GM18499 (cell line): ENCODE data around the gene CEP85.

Experiments
- ATAC-seq: cut with Tn5 transposase; IDR thresholded peaks from one replicate; pipeline ENCODE4 v1.9.1; 2021; ENCODE audit warnings: moderate number of reproducible peaks; ENCODE audit not compliant: insufficient read depth, unreplicated experiment

Gene CEP85, protein sequence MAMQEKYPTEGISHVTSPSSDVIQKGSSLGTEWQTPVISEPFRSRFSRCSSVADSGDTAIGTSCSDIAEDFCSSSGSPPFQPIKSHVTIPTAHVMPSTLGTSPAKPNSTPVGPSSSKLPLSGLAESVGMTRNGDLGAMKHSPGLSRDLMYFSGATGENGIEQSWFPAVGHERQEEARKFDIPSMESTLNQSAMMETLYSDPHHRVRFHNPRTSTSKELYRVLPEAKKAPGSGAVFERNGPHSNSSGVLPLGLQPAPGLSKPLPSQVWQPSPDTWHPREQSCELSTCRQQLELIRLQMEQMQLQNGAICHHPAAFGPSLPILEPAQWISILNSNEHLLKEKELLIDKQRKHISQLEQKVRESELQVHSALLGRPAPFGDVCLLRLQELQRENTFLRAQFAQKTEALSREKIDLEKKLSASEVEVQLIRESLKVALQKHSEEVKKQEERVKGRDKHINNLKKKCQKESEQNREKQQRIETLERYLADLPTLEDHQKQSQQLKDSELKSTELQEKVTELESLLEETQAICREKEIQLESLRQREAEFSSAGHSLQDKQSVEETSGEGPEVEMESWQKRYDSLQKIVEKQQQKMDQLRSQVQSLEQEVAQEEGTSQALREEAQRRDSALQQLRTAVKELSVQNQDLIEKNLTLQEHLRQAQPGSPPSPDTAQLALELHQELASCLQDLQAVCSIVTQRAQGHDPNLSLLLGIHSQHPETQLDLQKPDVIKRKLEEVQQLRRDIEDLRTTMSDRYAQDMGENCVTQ

DNA sequence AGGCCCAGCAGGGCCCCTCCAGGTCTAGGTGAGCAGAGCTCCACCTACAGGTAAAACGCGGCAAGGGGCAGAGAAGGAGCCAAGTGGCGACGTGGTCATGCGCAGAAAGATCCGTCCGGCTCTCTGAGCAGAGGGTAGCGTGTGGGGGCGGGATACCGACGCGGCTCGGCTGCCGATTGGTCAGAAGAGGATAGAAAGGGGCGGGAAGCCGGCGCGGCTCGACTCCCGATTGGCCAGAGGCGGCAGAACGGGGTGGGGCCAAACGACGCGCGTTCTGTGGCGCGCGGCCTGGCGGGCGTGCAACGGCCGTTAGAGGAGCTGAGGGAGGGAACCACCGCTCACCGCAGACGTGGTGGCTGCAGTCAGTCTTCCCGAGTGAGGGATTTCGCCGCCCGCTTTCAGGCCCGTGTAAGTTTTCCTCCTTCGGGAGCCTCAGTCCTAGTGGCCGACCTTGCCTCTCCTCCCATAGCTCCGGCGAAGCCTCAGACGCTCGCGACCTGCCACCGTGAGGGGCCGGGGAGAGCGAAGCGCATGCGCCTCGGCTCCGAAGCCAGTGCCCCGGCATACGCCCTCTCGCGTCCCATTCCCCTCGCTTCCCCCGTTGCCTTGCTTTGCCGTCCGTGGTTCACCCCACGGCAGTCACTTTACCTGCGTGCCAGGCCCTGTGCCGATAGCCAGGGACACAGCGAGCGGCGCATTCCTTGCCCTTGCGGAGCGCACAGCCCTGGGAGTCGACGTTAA, at the start of gene CEP85:
Gene CEP85, plus strand, starts transcription at position 298 of the 741 bp plus-strand sequence. CDS start 5,584 bp downstream, outside the sequence.
- ATAC-seq = peak; percentile 87

DNA sequence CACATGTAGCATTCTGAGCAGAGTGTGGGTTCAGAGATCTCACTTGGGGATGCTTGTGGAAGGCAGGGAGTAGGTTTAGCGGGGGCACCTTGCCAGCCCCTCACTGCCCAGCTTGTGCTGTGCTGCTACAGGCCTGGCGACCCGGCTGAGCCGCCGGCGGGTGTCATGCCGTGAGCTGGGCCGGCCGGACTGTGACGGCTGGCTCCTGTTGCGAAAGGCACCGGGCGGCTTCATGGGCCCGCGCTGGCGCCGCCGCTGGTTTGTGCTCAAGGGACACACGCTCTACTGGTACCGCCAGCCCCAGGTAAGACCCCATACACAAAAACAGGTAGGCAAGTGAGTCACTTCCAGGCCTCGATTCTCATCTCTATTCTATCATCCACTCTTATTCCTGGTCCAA, 49.1 kb upstream of the CEP85 start:
- ATAC-seq = no peak

DNA sequence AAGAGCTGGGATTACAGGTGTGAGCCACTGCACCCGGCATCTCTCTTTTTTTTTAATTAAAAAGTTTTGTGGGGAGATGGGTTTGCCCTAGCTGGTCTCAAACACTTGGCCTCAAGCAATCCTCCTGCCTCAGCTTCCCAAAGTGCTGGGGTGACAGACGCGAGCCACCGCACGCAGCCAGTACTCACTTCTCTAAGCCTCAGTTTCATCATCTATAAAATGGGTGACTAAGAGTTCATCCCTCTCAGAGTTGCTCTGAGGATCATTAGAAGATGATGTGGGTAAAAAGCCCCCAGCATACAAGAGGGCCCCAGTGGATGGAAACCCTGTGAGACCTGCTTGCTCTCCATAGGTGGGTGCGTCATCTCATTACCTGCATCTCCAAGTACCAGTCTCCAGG, 46.1 kb upstream of the CEP85 start:
- no peak for ATAC-seq

DNA sequence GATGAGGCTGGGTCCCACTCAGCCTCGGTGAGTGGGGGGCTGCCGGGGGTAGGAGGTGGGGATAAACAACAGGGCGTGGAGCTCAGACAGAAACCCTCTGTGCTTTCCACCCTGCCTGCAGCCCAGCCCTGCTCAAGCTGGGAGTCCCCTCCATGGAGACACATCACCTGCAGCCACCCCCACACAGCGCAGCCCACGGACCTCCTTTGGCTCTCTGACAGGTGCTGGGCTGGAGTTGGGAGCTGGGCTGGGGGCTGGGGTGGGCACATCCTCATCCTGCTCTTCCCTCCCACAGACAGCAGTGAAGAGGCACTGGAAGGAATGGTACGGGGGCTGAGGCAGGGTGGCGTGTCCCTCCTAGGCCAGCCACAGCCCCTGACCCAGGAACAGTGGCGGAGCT, 45.5 kb upstream of the CEP85 start:
- no peak for ATAC-seq

DNA sequence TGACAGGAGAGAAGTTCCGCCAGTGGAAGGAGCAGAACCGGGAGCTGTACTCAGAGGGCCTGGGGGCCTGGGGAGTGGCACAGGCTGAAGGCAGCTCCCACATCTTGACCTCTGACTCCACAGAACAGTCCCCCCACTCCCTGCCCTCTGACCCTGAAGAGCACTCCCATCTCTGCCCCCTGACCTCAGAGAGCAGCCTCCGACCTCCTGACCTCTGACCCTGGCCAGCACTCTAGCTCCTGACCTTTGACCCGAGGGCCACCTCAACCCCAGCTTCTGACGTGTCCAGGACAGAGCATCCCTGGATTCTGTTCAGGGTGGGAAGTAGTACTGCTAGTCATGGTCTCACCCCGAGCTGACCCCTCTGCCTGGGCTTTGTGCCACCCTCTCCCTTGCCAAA, 44.7 kb upstream of the CEP85 start:
- no peak for ATAC-seq

DNA sequence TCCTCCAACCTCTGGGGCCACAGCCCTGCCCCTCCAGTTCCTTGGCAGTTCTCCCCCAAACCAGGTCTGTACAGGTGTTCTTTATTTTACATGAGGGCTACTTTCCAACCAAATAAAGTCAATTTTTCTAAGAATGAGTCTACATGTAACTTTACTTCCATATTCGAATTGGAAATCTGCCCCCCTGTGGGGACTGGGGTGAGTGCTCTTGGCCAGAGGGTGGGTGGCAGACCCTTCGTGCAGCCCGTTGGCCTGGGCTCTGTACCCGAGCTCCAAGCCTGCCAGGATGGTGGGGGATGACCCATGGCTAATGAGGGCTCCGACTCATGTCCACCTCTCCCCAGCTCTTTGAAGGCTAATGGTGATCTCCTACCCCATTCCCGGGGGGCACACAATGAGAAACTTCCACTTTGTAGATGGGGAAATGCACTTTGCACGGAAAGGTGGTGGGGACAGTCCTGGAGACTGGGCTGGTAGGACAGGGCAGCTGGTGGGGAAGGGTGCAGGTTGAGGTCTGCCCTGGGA, 44.2 kb upstream of the CEP85 start:
- no peak for ATAC-seq

DNA sequence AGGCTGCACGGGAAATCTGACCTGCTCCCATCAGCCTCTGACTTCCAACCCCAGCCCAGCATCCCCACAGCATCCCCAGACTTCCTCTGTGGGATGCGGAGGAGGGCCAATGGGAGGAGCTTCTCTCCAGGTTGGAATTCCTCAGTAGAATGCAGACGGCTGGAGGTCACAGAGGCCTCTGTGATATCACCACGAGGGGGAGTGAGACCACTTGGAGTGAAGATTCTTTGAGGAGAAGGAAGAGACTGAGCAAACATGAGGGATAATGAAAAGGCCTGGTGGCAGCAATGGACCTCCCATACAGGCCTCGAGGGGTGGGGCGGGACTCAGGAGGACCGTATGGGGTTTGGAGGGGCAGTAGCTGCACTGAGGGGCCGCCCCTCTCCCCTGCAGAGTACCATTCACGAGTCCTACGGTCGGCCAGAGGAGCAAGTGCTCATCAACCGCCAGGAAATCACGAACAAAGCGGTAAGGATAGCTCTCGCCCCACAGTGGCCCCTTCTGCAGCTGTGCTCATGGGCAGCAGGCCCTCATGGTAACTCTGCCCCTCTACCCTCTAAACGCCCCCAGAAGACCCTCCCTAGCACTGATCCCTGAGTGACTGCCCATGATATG, 43.5 kb upstream of the CEP85 start, which contains the start of gene CATSPER4:
Gene CATSPER4, plus strand, starts transcription at position 230 of the 615 bp plus-strand sequence. Its CDS starts 26 bp downstream, at position 256.
- ATAC-seq = no peak

DNA sequence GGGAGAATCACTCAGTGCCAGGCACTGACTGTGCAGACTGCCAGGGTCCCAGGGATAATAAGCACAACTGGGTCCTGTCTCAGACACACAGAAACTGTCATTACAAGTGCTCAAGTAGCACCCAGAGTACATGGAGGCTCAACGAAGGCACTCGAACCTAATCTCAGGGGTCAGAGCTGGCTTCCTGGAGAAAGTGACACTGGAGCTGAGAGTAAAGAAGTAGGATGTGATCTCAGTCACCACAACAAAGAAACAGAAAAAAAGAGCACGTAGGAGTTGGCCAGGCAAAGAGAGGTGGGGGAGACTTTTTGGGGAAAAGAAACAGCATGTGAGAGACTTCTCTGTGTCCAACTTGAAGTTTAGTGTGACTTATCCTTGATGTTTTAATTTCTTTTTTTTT, 42.3 kb upstream of the CEP85 start:
- no peak for ATAC-seq

DNA sequence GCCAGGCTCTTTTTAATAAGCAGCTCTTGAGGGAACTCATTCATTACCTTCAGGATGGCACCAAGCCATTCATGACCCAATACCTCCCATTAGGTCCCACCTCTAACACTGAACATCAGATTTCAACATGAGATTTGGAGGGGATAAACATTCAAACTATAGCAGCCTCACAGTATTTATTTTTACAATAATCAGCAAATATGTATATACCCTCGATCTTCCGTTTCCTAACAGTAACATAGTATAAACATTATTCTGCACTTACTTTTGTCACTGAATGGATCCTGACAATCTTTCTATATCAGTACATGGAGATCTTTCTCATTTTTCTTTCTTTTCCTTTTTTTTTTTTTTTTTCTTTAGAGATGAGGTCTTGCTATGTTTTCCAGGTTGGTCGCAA, 38.2 kb upstream of the CEP85 start:
- ATAC-seq = no peak

DNA sequence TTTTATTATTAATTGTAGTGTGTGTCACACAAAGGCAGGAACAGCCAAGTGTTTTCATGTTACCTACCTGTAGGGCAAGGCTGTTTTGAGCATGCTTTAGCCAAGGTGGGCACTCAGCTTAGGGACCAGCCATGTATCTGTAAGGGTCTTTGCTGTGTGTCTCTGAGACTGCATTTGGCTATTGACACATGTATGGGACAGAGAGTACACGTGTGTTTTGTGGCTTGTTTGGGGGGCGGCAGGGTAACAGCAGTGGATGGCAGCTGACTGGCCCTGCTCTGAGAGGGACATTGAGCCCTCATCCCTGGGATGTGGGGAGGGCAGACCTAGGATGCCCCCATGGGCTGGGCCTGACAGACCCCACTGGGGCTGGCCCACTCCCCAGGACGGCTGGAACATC, 36.7 kb upstream of the CEP85 start:
- no peak for ATAC-seq

DNA sequence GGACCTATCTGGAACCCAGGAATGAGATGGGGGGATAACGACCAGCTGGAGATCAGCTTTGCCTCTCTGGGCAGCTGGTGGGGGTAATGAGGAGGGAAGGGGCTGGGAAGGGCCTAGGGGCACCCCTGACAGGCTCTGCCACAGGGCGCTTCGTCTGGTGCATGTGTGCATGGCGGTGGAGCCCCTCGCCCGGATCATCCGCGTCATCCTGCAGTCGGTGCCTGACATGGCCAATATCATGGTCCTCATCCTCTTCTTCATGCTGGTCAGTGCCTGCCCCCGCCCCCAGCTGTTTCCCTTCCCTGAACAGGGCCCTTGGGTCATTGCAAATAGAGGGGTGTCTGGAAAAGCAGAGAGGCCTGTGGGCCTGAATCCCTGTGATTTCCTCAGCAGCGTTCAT, 36.2 kb upstream of the CEP85 start:
- ATAC-seq = no peak

DNA sequence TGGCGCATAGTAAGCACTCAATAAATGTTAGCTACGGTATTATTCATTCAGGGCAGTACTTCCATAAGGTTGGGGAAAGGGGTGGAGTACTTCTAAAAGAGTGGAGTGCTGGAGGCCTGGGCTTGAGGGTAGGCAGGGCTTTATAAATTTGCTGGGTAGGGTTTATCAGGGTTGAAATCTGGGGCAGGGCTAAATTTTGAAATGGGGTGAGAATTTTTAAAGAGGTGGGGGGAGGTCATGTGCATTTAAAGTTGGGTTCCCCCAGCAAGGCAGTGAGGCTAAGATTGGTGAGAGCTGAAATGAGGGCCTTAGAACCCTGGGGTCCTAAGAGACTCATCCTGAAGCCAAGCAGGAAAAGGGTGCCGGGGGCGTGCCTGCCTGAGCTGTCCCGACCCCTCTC, 33.6 kb upstream of the CEP85 start:
- no peak for ATAC-seq

DNA sequence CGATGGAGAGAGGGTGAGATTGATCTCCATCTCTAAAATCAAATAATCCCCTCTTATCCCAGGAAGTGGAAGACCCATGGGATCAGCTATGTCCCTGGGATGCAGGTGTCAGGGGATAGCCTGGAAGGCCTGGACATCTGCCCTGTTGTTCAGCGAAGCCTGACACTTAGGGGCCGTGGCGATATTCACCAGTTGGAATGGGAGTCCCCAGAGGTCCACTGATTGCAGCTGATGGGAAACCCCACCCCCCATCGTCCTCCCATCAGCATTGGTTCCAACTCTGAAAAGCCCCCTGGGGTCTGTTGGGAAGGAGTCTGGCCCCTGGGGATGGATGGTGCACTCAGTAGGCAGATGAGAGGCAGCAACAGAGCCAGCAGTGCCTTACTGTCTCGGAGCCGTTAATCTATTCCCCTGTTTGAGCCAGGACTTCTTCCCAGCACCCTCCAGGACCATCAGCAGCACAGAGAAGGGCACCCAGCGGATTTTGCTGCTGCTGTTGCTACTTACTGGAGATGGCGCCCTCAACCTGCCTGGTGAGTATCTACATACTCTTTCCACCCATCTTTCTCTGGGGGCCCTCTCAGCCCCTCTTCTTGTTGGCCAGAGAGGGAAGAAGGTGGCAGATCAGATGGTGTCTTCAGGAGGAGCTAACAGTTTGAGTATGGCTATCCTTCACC, 30.2 kb upstream of the CEP85 start:
- no peak for ATAC-seq

DNA sequence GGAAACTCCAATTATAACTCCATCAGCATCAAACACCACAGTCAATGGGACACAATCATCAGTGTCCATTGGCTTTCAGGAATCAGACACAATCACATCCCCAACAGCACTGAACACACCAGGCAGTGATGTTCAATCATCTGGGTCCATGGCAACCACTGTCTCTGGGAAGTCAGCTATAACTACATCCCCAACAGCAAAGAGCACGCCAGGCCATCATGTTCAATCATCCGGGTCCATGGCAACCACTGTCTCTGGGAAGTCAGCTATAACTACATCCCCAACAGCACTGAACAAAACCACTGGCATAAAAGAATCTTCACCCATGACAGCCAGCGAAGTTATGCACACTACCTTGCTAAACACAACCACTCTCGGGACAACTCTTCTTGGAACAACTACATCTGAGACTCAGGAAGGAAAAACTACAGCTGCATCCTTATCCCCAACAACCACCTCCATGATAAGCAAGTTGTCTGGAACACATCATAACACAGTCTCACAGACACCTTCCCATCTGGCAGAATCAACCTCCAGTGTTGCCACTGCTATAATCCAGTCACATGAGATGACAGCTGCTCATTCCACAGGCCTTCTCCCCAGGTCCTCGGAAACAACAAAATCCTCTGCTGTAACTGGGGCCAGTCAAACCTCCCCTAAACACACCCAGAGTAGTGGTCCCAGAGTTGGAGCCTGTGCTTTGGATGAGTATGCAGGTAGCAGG, 23.7 kb upstream of the CEP85 start:
- ATAC-seq = no peak

DNA sequence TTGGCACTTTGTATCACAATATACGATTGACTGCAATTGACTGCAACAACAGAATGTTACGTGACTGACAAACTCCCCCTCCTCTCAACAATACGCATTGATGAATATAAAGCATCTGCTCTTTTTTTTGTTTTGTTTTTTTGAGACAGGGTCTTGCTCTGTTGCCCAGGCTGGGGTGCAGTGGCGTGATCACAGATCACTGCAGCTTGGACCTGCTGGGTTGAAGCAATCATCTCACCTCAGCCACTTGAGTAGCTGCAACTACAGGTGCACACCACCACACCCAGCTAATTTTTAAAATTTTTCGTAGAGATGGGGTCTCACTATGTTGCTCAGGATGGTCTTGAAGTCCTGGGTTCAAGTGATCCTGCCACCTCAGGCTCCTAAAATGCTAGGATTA, 21.3 kb upstream of the CEP85 start:
- ATAC-seq = no peak

DNA sequence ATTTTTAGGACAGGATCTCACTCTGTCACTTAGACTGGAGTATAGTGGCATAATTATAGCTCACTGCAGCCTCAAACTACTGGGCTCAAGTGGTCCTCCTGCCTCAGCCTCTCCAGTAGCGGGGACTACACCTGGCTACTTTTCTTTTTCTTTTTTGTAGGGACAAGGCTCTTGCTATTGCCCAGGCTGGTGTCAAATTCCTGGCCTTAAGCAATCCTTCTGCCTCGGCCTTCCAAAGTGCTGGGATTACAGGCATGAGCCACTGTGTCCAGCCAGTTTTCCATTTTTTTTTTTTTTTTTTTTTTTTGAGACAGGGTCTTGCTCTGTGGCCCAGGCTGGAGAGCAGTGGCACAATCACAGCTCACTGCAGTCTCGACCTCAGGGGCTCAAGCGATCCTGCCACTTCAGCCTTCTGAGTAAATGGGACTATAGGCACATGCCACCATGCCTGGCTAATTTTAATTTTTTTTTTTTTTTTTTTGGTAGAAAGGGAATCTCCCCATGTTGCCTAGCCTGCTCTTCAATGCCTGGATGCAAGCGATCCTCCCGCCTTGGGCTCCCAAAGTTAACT, 20.6 kb upstream of the CEP85 start:
- ATAC-seq = no peak

DNA sequence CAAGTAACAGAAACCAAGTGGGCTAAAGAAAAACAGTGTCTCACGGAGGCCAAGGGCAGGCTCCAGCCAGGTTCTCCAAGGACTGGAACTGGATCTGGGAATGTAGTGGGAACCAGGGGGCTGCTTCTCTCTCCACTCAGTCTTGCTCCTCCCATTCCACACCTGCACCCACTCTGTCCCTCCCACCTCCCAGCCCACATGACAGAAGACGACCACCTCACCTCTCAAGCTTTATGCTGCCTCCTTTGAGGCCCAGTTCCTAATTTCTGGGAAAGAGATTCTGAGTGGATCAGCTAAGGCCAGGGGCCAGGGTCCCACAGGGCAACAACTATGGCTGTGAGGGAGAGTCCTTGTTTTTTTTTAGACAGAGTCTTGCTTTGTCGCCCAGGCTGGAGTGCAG, 18.8 kb upstream of the CEP85 start:
- no peak for ATAC-seq

DNA sequence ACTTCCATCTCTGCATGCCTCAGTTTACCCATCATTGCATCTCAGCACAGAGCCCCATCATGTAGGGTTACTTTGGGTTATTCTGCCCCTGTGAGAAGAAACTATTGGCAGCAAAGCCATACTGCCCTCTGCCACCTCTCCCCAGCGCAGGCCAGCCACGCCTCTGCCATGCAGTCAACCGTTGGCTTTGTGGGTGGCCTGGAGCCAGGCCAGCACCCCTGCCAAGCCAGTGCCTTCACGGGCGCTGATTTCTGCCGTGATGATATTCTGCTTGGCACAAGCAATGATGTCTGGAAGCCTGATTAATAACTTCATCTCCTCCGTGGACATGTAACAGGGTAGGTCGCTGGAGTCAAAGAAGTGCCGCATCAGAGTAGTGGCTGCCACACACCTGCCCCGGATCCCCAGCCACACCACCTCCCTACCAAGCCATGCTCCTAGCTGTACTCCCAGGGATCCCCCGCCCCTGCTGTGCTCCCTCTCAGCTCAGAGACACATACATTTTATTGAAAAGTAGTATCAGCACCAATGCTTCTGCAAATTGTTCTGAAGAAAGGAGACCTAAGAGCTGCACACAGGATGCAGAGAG, 15.0 kb upstream of the CEP85 start:
- ATAC-seq = no peak
